Prostate gland (tissue), 2 donors: ENCODE measurements around the gene DRD2. TPM values are rescaled to one million over a fixed set of nuclear protein-coding genes. Genes with fewer than 3 reads are reported as not detected.
"Not testable (repeated sequence)": the region's sequence is repeated elsewhere in the genome, so short reads cannot be mapped to it uniquely, and the experiment has no call there.

Source experiments
- DNase-seq: peaks from one replicate; pipeline ENCODE4 v3.0.0-alpha.2; 2019; ENCODE audit warnings: low spot score
- H3K27ac ChIP-seq, 2 donors: fragments of 200-600 bp; sonication (generic); 2 replicates each; pipeline ENCODE4 v1.5.1; 2017 to 2019
- H3K27me3 ChIP-seq: fragments of 200-600 bp; sonication (generic); replicated peaks from 2 replicates; pipeline ENCODE4 v1.5.1; 2019; ENCODE audit not compliant: insufficient read depth
- H3K36me3 ChIP-seq, 2 donors: fragments of 200-600 bp; sonication (generic); 1 replicate in 1 of 2; 2 replicates in 1 of 2; pipeline versions ENCODE4 v1.5.1 to v1.8.1; 2017 to 2019
- H3K4me1 ChIP-seq: fragments of 200-600 bp; sonication (generic); replicated peaks from 2 replicates; pipeline ENCODE4 v1.5.1; 2019
- H3K4me3 ChIP-seq, 2 donors: fragments of 200-600 bp; sonication (generic); 2 replicates each; pipeline ENCODE4 v1.5.1; 2017 to 2019
- H3K9me3 ChIP-seq: fragments of 200-600 bp; sonication (generic); 2 replicates; pipeline ENCODE4 v1.5.1; 2017
- POLR2A ChIP-seq: fragments of 450-650 bp; IDR thresholded peaks from one replicate; pipeline ENCODE4 v1.6.1; 2016; ENCODE audit warnings: antibody characterized with exemption, mild to moderate bottlenecking
- POLR2AphosphoS5 ChIP-seq: sonication (generic); formaldehyde crosslinking; IDR thresholded peaks from one replicate; pipeline ENCODE4 v1.6.1; 2017; ENCODE audit warnings: antibody characterized with exemption
- WGBS: methylation state at CpG from one replicate; pipeline ENCODE4 v1.1.5; 2018; 5-methylcytosine and 5-hydroxymethylcytosine counted together
- intact Hi-C: fragments of 100-400 bp; cut with DNase I; formaldehyde crosslinking; loops from one replicate; pipeline ENCODE4 v1.14.2; 2022
- total RNA-seq, 2 donors: library from RNA; depleted of rRNA; stranded (reverse); fragments of >200 nt; gene quantifications; one replicate each; pipeline ENCODE4 v1.1.0, GENCODE V29; 2016
- TF ChIP-seq, protein P1 (sequence below), 4 experiments: fragments of 200-600 bp in 2 of 4; fragments of 450-650 bp in 2 of 4; sonication (generic) in 2 of 4; IDR thresholded peaks; 1 replicate in 3 of 4; 2 replicates in 1 of 4; pipeline ENCODE4 v1.5.1; 2016 to 2019; ENCODE audit warnings: antibody characterized with exemption in 4 of 4, mild to moderate bottlenecking in 2 of 4, moderate library complexity in 2 of 4

DRD2 gene
- total RNA-seq, result 1 to 10 TPM in 1 of 2 donors, under 1 TPM in 1; 0.68 to 2.4 TPM

DNA sequence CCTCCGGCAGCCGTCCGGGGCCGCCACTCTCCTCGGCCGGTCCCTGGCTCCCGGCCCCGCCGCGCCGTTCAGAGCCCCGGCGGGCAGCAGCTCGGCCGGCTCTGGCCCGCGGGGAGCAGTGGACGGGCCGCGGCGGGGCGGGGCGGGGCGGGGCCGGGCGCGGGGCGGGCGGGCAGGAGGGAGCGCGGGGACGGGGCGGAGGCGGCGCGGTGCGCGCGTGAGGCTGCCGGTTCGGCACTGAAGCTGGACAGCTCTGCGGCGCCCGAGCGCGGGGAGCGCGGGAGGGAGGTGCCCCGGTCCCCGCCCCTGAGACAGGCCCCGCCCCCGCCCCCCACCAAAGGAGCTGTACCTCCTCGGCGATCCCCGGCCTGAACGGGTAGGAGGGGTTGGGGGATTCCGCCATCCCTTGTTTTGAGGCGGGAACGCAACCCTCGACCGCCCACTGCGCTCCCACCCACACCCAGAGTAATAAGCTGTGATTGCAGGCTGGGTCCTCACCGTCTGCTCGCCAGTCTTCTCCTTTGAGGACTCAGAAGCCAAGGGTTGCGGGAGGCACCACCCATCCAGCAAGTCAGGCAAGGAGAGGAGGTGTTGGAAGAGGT lies at the start of gene DRD2:
Gene DRD2, minus strand, starts transcription at position 239 of the 602 bp plus-strand sequence. CDS start 50,747 bp downstream, outside the sequence.
- DNase-seq, result no peak
- Histone ChIP-seq H3K9me3 (no peaks in the 10 kb centered on the region), H3K27me3 (peaks cover 10% of the 10 kb centered on the region), H3K4me3 (peak within 1 kb of the TSS in 1 of 2 donors; percentile 11), H3K27ac (no peak within 1 kb of the TSS), H3K36me3 (no peaks in the 10 kb centered on the region), H3K4me1 (no peaks in the 10 kb centered on the region)
- TF ChIP-seq POLR2A (no peak), POLR2AphosphoS5 (no peak)
- TF ChIP-seq, protein P1, sequence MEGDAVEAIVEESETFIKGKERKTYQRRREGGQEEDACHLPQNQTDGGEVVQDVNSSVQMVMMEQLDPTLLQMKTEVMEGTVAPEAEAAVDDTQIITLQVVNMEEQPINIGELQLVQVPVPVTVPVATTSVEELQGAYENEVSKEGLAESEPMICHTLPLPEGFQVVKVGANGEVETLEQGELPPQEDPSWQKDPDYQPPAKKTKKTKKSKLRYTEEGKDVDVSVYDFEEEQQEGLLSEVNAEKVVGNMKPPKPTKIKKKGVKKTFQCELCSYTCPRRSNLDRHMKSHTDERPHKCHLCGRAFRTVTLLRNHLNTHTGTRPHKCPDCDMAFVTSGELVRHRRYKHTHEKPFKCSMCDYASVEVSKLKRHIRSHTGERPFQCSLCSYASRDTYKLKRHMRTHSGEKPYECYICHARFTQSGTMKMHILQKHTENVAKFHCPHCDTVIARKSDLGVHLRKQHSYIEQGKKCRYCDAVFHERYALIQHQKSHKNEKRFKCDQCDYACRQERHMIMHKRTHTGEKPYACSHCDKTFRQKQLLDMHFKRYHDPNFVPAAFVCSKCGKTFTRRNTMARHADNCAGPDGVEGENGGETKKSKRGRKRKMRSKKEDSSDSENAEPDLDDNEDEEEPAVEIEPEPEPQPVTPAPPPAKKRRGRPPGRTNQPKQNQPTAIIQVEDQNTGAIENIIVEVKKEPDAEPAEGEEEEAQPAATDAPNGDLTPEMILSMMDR (IDR thresholded peaks at IDR 0.05), result no peak
- 4% methylated on average over 24 of the region's 65 CpGs for WGBS
- intact Hi-C loops, result no loop called here

DNA sequence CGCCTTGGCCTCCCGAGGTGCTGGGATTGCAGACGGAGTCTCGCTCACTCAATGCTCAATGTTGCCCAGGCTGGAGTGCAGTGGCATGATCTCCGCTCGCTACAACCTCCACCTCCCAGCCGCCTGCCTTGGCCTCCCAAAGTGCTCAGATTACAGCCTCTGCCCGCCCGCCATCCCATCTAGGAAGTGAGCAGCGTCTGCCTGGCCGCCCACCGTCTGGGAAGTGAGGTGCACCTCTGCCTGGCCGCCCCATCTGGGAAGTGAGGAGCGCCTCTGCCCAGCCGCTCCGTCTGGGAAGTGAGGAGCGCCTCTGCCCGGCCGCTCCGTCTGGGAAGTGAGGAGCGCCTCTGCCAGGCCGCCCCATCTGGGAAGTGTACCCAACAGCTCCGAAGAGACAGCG lies 48.7 kb upstream of the DRD2 start:
- H3K4me1 ChIP-seq, H3K27ac ChIP-seq, H3K27me3 ChIP-seq, DNase-seq, intact Hi-C loops, H3K9me3 ChIP-seq, H3K4me3 ChIP-seq, H3K36me3 ChIP-seq: not testable (repeated sequence)
- WGBS, result 94% methylated on average over 24 of the region's 24 CpGs

- intact Hi-C loops, result no loop called here
- TF ChIP-seq POLR2AphosphoS5 (no peak), POLR2A (no peak)
- TF ChIP-seq, protein P1 (IDR thresholded peaks at IDR 0.05), result no peak
These were observed 46.7 kb upstream of the DRD2 start for GRCh38 chr11:113521737-113522517.

DNA sequence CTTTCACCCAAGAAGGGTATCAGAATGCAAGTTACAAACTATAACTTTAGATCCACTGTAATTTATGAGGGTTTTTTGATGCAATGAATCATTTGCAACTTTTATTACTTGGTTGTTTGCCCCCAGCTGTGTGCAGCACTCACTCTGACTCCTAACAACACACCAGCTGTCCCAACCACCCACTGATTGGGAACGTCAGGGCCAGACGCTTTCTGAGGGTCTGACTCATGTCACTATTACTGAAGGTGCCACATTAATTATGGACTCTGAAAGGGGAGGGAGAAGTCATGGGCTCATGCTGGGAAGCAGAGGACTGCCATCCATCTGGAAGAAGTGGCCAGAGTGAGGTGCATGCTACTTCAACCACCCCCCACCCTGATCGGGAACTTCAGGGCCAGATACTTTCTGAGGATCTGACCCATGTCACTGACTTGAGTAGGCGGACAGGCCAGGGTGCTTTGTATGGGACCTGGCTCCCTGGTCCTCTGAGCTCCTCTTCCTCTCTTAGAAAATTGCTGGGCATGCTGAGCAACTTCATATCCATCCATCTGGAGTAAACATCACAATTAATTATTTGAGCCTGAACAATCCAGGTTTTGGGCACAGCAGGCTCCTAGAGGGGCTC lies 44.9 kb upstream of the DRD2 start:
- Histone ChIP-seq H3K27ac (no peak overlapping the region), H3K9me3 (no peaks in the 10 kb centered on the region), H3K27me3 (peaks cover 4% of the 10 kb centered on the region), H3K4me1 (no peaks in the 10 kb centered on the region), H3K36me3 (no peaks in the 10 kb centered on the region), H3K4me3 (no peak overlapping the region)
- intact Hi-C loops, result no loop called here
- TF ChIP-seq, protein P1 (IDR thresholded peaks at IDR 0.05), result no peak
- no peak for TF ChIP-seq POLR2AphosphoS5
- TF ChIP-seq POLR2A, result no peak
- DNase-seq, result no peak
- 46% methylated on average over 4 of the region's 4 CpGs for whole genome bisulfite sequencing

More at GRCh38 chr11:113521737-113522517, 46.7 kb upstream of the DRD2 start:
- no peak for DNase-seq
- WGBS, result 69% methylated on average over 3 of the region's 3 CpGs
- Histone ChIP-seq H3K27me3 (peaks cover 4% of the 10 kb centered on the region), H3K36me3 (no peaks in the 10 kb centered on the region), H3K4me1 (no peaks in the 10 kb centered on the region), H3K9me3 (no peaks in the 10 kb centered on the region), H3K4me3 (no peak overlapping the region), H3K27ac (no peak overlapping the region)

GRCh38 chr11:113518716-113519495 lies 43.7 kb upstream of the DRD2 start:
- TF ChIP-seq POLR2A (no peak), POLR2AphosphoS5 (no peak)
- TF ChIP-seq, protein P1 (IDR thresholded peaks at IDR 0.05), result no peak
- Histone ChIP-seq H3K4me1 (no peaks in the 10 kb centered on the region), H3K9me3 (no peaks in the 10 kb centered on the region), H3K36me3 (no peaks in the 10 kb centered on the region), H3K4me3 (no peak overlapping the region), H3K27ac (no peak overlapping the region), H3K27me3 (peaks cover 4% of the 10 kb centered on the region)
- DNase-seq, result no peak
- intact Hi-C loops, result no loop called here
- WGBS, result 83% methylated on average over 5 of the region's 5 CpGs
